Endothelial cell of umbilical vein (primary cell): Measurements from ENCODE around the gene KRTAP20-1. TPM values are rescaled to one million over a fixed set of nuclear protein-coding genes. Genes with fewer than 3 reads are reported as not detected.

Source experiments
- BruUV-seq: library from RNA; stranded (reverse); fragments of 400-500 nt; replicated peaks from 2 replicates; lab custom pipeline; 2021; lab: Mats Ljungman, UMichigan
- CTCF ChIA-PET: fragments of 300-600, 350-600 bp; sonication (Branson Sonifier 250); formaldehyde crosslinking; loops from one replicate; lab custom pipeline; 2021; ENCODE audit warnings: antibody characterized with exemption, inconsistent platforms; lab: Charles Lee
- POLR2A ChIA-PET: fragments of 300-600, 350-600 bp; sonication (Branson Sonifier 250); formaldehyde crosslinking; loops from one replicate; lab custom pipeline; 2021; ENCODE audit warnings: antibody characterized with exemption, inconsistent platforms; lab: Charles Lee
- DNase-seq: peaks from one replicate; pipeline ENCODE4 v3.0.0-alpha.2; 2011; ENCODE audit warnings: low read depth, low spot score
- FAIRE-seq: peaks from 2 replicates; lab custom pipeline; 2011; peaks lifted over from hg19 to GRCh38; lab: Jason Lieb, UNC
- H2AFZ ChIP-seq: 2 replicates; pipeline ENCODE4 v1.6.0; 2012; ENCODE audit warnings: low read depth, low read length, control low read depth, inconsistent platforms
- H3K27ac ChIP-seq: 2 replicates; pipeline ENCODE4 v1.5.1; 2011; ENCODE audit warnings: low read depth, mild to moderate bottlenecking, control low read depth, low read length, moderate library complexity; ENCODE audit not compliant: insufficient read depth
- H3K27me3 ChIP-seq, 2 experiments: 2 replicates each; pipeline versions ENCODE4 v1.6.0 to v1.6.1; 2011; ENCODE audit warnings: low read length in 2 of 2, mixed read lengths in 1 of 2; ENCODE audit not compliant: control insufficient read depth in 2 of 2, insufficient read depth in 2 of 2
- H3K36me3 ChIP-seq, 2 experiments: 2 replicates in 1 of 2; 3 replicates in 1 of 2; pipeline ENCODE4 v1.5.1; 2011; ENCODE audit warnings: low read length in 2 of 2, mild to moderate bottlenecking in 1 of 2, moderate library complexity in 1 of 2; ENCODE audit not compliant: control insufficient read depth in 2 of 2, insufficient read depth in 2 of 2; ENCODE audit errors: extremely low read depth in 1 of 2
- H3K4me1 ChIP-seq: 3 replicates; pipeline ENCODE4 v1.5.1; 2011; ENCODE audit warnings: mild to moderate bottlenecking, low read length; ENCODE audit not compliant: control insufficient read depth, insufficient read depth; ENCODE audit errors: extremely low read depth
- H3K4me2 ChIP-seq: 2 replicates; pipeline ENCODE4 v1.6.1; 2011; ENCODE audit warnings: low read length, control low read depth, mixed read lengths; ENCODE audit not compliant: insufficient read depth
- H3K4me3 ChIP-seq, 3 experiments: fragments of 200-600 bp in 1 of 3; sonication (generic), shearing (Covaris generic) in 1 of 3; replicated peaks in 1 of 3; 2 replicates each; pipeline ENCODE4 v1.5.1; 2011 to 2016; ENCODE audit warnings: control low read depth in 3 of 3, low read length in 3 of 3, mild to moderate bottlenecking in 2 of 3, inconsistent platforms in 1 of 3, low read depth in 1 of 3, moderate library complexity in 1 of 3; ENCODE audit not compliant: insufficient read depth in 1 of 3
- H3K79me2 ChIP-seq: 2 replicates; pipeline ENCODE4 v1.6.0; 2012; ENCODE audit warnings: low read length, inconsistent platforms; ENCODE audit not compliant: control insufficient read depth, insufficient read depth
- H3K9ac ChIP-seq: replicated peaks from 2 replicates; pipeline ENCODE3; 2011; ENCODE audit warnings: low read length, control low read depth; ENCODE audit not compliant: insufficient read depth; ENCODE audit errors: extremely low read depth
- H3K9me1 ChIP-seq: replicated peaks from 3 replicates; pipeline ENCODE4 v1.6.0; 2011; ENCODE audit warnings: mild to moderate bottlenecking, low read length; ENCODE audit not compliant: control insufficient read depth, insufficient read depth; ENCODE audit errors: extremely low read depth
- H3K9me3 ChIP-seq: replicated peaks from 2 replicates; pipeline ENCODE4 v1.5.1; 2012; ENCODE audit warnings: low read length, inconsistent platforms; ENCODE audit not compliant: control insufficient read depth, insufficient read depth
- H4K20me1 ChIP-seq: replicated peaks from 2 replicates; pipeline ENCODE3; 2011; ENCODE audit warnings: mild to moderate bottlenecking, low read length; ENCODE audit not compliant: control insufficient read depth, insufficient read depth; ENCODE audit errors: extremely low read depth
- EZH2 ChIP-seq: IDR thresholded peaks from 2 replicates; pipeline ENCODE4 v1.6.1; 2012; ENCODE audit warnings: borderline replicate concordance, low read depth, mild to moderate bottlenecking, moderate library complexity, low read length, inconsistent platforms; ENCODE audit not compliant: severe bottlenecking
- FOS ChIP-seq: IDR thresholded peaks from 2 replicates; pipeline ENCODE4 v1.6.1; 2011; ENCODE audit warnings: mild to moderate bottlenecking, low read length, moderate library complexity, borderline replicate concordance; ENCODE audit not compliant: insufficient read depth
- GATA2 ChIP-seq: IDR thresholded peaks from 2 replicates; pipeline ENCODE4 v1.7.0; 2011; ENCODE audit warnings: low read depth, mild to moderate bottlenecking, moderate library complexity, mixed read lengths, low read length; ENCODE audit not compliant: insufficient read length, insufficient read depth
- MAX ChIP-seq: IDR thresholded peaks from 2 replicates; pipeline ENCODE4 v1.6.1; 2011; ENCODE audit not compliant: insufficient read depth, insufficient read length
- dilution Hi-C: fragments of 300-500 bp; cut with MboI; formaldehyde crosslinking; loops from one replicate; pipeline ENCODE4 v1.15.0; 2019; ENCODE audit warnings: low sequenced_read_pairs; ENCODE audit not compliant: extremely low pct_ligation_motif_present
- intact Hi-C: fragments of 100-400 bp; cut with micrococcal nuclease; formaldehyde crosslinking; loops from one replicate; pipeline ENCODE4 v1.10.0; 2022
- polyA plus RNA-seq, 4 experiments: library from polyadenylated mRNA; depleted of rRNA in 3 of 4; stranded (reverse) in 3 of 4; unstranded in 1 of 4; fragments of >200 nt; gene quantifications; 2 replicates each; pipeline versions ENCODE4 v1.2.1 to v1.2.3, GENCODE V29; 2011 to 2012; ENCODE audit warnings: missing spikeins in 1 of 4
- total RNA-seq: library from RNA; stranded (reverse); gene quantifications from 2 replicates; pipeline ENCODE4 v1.2.3, GENCODE V29; 2021
- TF ChIP-seq, protein P1 (sequence below), 2 donors: IDR thresholded peaks; 1 replicate in 1 of 2; 2 replicates in 1 of 2; pipeline ENCODE4 v1.5.1; 2011; ENCODE audit warnings: low read length in 2 of 2, mild to moderate bottlenecking in 2 of 2, moderate library complexity in 2 of 2, control low read depth in 1 of 2, inconsistent platforms in 1 of 2, low read depth in 1 of 2; ENCODE audit not compliant: insufficient read depth in 1 of 2; ENCODE audit errors: extremely low read depth in 1 of 2

The KRTAP20-1 gene
- total and polyA plus RNA-seq, 2 donors (not counting 3 experiments of a cell fraction or from before 2014, with no cell fraction given): not detected

GRCh38 chr21:30634906-30635305 lies 18.7 kb downstream of the KRTAP20-1 start, which contains the start of gene KRTAP20-2:
Gene KRTAP20-2 (plus strand): TSS chr21:30635206. CDS start chr21:30635264, 58 bp downstream.
- TF ChIP-seq, protein P1, sequence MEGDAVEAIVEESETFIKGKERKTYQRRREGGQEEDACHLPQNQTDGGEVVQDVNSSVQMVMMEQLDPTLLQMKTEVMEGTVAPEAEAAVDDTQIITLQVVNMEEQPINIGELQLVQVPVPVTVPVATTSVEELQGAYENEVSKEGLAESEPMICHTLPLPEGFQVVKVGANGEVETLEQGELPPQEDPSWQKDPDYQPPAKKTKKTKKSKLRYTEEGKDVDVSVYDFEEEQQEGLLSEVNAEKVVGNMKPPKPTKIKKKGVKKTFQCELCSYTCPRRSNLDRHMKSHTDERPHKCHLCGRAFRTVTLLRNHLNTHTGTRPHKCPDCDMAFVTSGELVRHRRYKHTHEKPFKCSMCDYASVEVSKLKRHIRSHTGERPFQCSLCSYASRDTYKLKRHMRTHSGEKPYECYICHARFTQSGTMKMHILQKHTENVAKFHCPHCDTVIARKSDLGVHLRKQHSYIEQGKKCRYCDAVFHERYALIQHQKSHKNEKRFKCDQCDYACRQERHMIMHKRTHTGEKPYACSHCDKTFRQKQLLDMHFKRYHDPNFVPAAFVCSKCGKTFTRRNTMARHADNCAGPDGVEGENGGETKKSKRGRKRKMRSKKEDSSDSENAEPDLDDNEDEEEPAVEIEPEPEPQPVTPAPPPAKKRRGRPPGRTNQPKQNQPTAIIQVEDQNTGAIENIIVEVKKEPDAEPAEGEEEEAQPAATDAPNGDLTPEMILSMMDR (IDR thresholded peaks at IDR 0.05; ENCODE audit: extremely low read depth in 1 of 2, insufficient read depth in 1 of 2, low read depth in 1 of 2, low read length in 2 of 2): no peak
- TF ChIP-seq GATA2 (no peak), EZH2 (no peak), MAX (no peak), FOS (no peak)
- dilution Hi-C loops: no loop called here

More at GRCh38 chr21:30634906-30635305, 18.7 kb downstream of the KRTAP20-1 start, which contains the start of gene KRTAP20-2:
- DNase-seq (no peak), FAIRE-seq (no peak)
- H4K20me1 ChIP-seq: no peaks in the 10 kb centered on the region
- peaks cover 7% of the 10 kb centered on the region for H3K9me3 ChIP-seq
- H3K36me3 ChIP-seq: no peaks in the 10 kb centered on the region
- POLR2A ChIA-PET: no interaction called here
- BruUV-seq: no TSS peak
- CTCF ChIA-PET: no interaction called here
- no peak within 1 kb of the TSS for H3K9ac ChIP-seq
- no peaks in the 10 kb centered on the region for H3K4me1 ChIP-seq
- H3K4me2 ChIP-seq: no peak within 1 kb of the TSS
- H3K4me3 ChIP-seq: no peak within 1 kb of the TSS
- H3K79me2 ChIP-seq: no peaks in the 10 kb centered on the region
- no peak within 1 kb of the TSS for H3K27ac ChIP-seq
- H3K9me1 ChIP-seq: no peaks in the 10 kb centered on the region
- no peaks in the 10 kb centered on the region for H3K27me3 ChIP-seq
- intact Hi-C loops: no loop called here
- no peak within 1 kb of the TSS for H2AFZ ChIP-seq
